ENCODE results near the gene MAPK8IP2.

DNA sequence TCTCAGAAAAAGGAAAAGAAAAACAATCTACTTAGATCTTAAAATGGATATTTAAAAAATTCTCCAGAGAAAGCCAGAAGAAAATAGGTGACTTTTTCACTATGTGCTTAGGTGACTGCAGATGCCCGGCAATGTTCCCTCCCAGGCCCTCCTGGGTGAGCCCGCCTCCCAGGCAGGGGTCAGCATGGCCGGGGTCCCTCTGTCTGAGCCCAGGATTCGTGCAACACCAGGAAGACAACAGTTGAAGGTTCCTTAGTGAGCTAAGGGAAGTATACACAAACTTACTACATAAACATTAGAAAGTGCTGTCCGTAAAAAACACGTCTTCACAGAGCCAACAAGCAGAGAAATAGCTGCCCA lies 11.6 kb downstream of the MAPK8IP2 start:
- TF ChIP-seq, protein P1, sequence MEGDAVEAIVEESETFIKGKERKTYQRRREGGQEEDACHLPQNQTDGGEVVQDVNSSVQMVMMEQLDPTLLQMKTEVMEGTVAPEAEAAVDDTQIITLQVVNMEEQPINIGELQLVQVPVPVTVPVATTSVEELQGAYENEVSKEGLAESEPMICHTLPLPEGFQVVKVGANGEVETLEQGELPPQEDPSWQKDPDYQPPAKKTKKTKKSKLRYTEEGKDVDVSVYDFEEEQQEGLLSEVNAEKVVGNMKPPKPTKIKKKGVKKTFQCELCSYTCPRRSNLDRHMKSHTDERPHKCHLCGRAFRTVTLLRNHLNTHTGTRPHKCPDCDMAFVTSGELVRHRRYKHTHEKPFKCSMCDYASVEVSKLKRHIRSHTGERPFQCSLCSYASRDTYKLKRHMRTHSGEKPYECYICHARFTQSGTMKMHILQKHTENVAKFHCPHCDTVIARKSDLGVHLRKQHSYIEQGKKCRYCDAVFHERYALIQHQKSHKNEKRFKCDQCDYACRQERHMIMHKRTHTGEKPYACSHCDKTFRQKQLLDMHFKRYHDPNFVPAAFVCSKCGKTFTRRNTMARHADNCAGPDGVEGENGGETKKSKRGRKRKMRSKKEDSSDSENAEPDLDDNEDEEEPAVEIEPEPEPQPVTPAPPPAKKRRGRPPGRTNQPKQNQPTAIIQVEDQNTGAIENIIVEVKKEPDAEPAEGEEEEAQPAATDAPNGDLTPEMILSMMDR (IDR thresholded peaks at IDR 0.05 in 2 of 3, conservative IDR thresholded peaks at IDR 0.05 in 1 of 3; ENCODE audit: control insufficient read depth in 2 of 3, extremely low read depth in 1 of 3, insufficient read depth in 1 of 3, low read depth in 3 of 3, low read length in 3 of 3): no peak
- TF ChIP-seq, protein P2, sequence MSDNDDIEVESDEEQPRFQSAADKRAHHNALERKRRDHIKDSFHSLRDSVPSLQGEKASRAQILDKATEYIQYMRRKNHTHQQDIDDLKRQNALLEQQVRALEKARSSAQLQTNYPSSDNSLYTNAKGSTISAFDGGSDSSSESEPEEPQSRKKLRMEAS (IDR thresholded peaks at IDR 0.05; ENCODE audit: low read depth, low read length): no peak
- TF ChIP-seq WRNIP1 (IDR thresholded peaks at IDR 0.05; ENCODE audit: borderline replicate concordance, low read depth, low read length) (no peak), EP300 (IDR thresholded peaks at IDR 0.05; ENCODE audit: borderline replicate concordance in 1 of 2, control insufficient read depth in 1 of 2, low read depth in 2 of 2, low read length in 2 of 2) (no peak), SMC3 (IDR thresholded peaks at IDR 0.05; ENCODE audit: borderline replicate concordance, low read length) (no peak)
- TF ChIP-seq, protein P3, sequence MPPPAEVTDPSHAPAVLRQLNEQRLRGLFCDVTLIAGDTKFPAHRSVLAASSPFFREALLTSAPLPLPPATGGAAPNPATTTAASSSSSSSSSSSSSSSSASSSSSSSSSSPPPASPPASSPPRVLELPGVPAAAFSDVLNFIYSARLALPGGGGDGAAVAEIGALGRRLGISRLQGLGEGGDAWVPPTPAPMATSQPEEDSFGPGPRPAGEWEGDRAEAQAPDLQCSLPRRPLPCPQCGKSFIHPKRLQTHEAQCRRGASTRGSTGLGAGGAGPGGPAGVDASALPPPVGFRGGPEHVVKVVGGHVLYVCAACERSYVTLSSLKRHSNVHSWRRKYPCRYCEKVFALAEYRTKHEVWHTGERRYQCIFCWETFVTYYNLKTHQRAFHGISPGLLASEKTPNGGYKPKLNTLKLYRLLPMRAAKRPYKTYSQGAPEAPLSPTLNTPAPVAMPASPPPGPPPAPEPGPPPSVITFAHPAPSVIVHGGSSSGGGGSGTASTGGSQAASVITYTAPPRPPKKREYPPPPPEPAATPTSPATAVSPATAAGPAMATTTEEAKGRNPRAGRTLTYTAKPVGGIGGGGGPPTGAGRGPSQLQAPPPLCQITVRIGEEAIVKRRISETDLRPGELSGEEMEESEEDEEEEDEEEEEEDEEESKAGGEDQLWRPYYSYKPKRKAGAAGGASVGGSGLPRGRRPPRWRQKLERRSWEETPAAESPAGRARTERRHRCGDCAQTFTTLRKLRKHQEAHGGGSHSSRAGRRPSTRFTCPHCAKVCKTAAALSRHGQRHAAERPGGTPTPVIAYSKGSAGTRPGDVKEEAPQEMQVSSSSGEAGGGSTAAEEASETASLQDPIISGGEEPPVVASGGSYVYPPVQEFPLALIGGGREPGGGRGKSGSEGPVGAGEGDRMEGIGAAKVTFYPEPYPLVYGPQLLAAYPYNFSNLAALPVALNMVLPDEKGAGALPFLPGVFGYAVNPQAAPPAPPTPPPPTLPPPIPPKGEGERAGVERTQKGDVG (CRISPR knock-in tag; IDR thresholded peaks at IDR 0.05): no peak
